ENCODE data around the gene FRS3.
"Not testable (repeated sequence)": the region's sequence is repeated elsewhere in the genome, so short reads cannot be mapped to it uniquely, and the experiment has no call there.

Gene FRS3

GRCh38 chr6:41813956-41814355, 34.3 kb upstream of the FRS3 start:
- ChIA-PET CTCF (interaction anchor here (1.3 to 1.9 kb wide), 3 partner anchors 12 to 231 kb away, joined by 3 to 16 read pairs (median 3); no protein-coding TSS in a partner anchor), POLR2A (no interaction called here)
- H3K4me3 ChIP-seq (ENCODE audit: low read depth, low read length) = no peak overlapping the region
- H3K4me1 ChIP-seq (ENCODE audit: control insufficient read depth, insufficient read depth, low read length) = no peaks in the 10 kb centered on the region
- TF ChIP-seq ZNF623 (tag by site-specific recombination; IDR thresholded peaks at IDR 0.05) (no peak), ZBTB11 (tag by site-specific recombination; conservative IDR thresholded peaks at IDR 0.05; ENCODE audit: low read depth) (no peak)
- H3K36me3 ChIP-seq (ENCODE audit: control insufficient read depth in 2 of 2, insufficient read depth in 1 of 2, low read length in 2 of 2) = no peaks in the 10 kb centered on the region
- H3K9me3 ChIP-seq (ENCODE audit: control insufficient read depth, insufficient read depth, low read depth, low read length) = no peaks in the 10 kb centered on the region
- no peak overlapping the region for H3K27ac ChIP-seq (ENCODE audit: extremely low read depth, low read depth, low read length)

GRCh38 chr6:41813469-41813868, 33.8 kb upstream of the FRS3 start:
- Histone ChIP-seq H3K36me3 (ENCODE audit: control insufficient read depth in 2 of 2, insufficient read depth in 1 of 2, low read length in 2 of 2) (no peaks in the 10 kb centered on the region), H3K27ac (ENCODE audit: extremely low read depth, low read depth, low read length) (no peak overlapping the region), H3K4me1 (ENCODE audit: control insufficient read depth, insufficient read depth, low read length) (no peaks in the 10 kb centered on the region), H3K9me3 (ENCODE audit: control insufficient read depth, insufficient read depth, low read depth, low read length) (no peaks in the 10 kb centered on the region), H3K4me3 (ENCODE audit: low read depth, low read length) (no peak overlapping the region)
- CTCF ChIA-PET = interaction anchor here (0.5 to 1.4 kb wide), 4 partner anchors 12 to 231 kb away, joined by 3 read pairs; no protein-coding TSS in a partner anchor
- no peak for TF ChIP-seq ZNF423 (tag by site-specific recombination; IDR thresholded peaks at IDR 0.05)
- TF ChIP-seq ZNF394 (tag by site-specific recombination; IDR thresholded peaks at IDR 0.05; ENCODE audit: borderline replicate concordance) = no peak
- TF ChIP-seq ZNF148 (tag by site-specific recombination; IDR thresholded peaks at IDR 0.05; ENCODE audit: borderline replicate concordance) = no peak
- TF ChIP-seq HOXD13 (CRISPR knock-in tag; IDR thresholded peaks at IDR 0.05; ENCODE audit: borderline replicate concordance) = no peak
- no peak for TF ChIP-seq KLF17 (tag by site-specific recombination; IDR thresholded peaks at IDR 0.05)
- no peak for TF ChIP-seq ELK4 (IDR thresholded peaks at IDR 0.05; ENCODE audit: borderline replicate concordance, low read depth, low read length)
- no peak for TF ChIP-seq GLI2 (tag by site-specific recombination; IDR thresholded peaks at IDR 0.05; ENCODE audit: borderline replicate concordance, low read depth)
- no peak for TF ChIP-seq ZNF48 (tag by site-specific recombination; IDR thresholded peaks at IDR 0.05)
- TF ChIP-seq ZNF433 (tag by site-specific recombination; IDR thresholded peaks at IDR 0.05; ENCODE audit: low read depth) = no peak
- no peak for TF ChIP-seq ZBTB17 (tag by site-specific recombination; IDR thresholded peaks at IDR 0.05)
- no peak for TF ChIP-seq ZNF184 (tag by site-specific recombination; IDR thresholded peaks at IDR 0.05)
- no peak for TF ChIP-seq ZFHX2 (tag by site-specific recombination; conservative IDR thresholded peaks at IDR 0.05)
- TF ChIP-seq ZNF140 (tag by site-specific recombination; IDR thresholded peaks at IDR 0.05) = no peak
- TF ChIP-seq ZNF514 (tag by site-specific recombination; IDR thresholded peaks at IDR 0.05) = no peak
- TF ChIP-seq SETDB1 (IDR thresholded peaks at IDR 0.05; ENCODE audit: insufficient read length, low read length) = no peak
- no peak for TF ChIP-seq ZBTB48 (tag by site-specific recombination; IDR thresholded peaks at IDR 0.05)
- TF ChIP-seq ZBTB44 (tag by site-specific recombination; IDR thresholded peaks at IDR 0.05) = no peak
- no peak for TF ChIP-seq ZNF133 (tag by site-specific recombination; IDR thresholded peaks at IDR 0.05)
- TF ChIP-seq EGR2 (tag by site-specific recombination; IDR thresholded peaks at IDR 0.05; ENCODE audit: low read depth) = no peak
- POLR2A ChIA-PET = interaction anchor here (0.7 kb wide), 1 partner anchor 26 kb away, joined by 4 read pairs; the partner anchor contains the start of gene TOMM6

- H3K4me3 ChIP-seq (ENCODE audit: low read depth, low read length); H3K9me3 ChIP-seq (ENCODE audit: control insufficient read depth, insufficient read depth, low read depth, low read length); POLR2A ChIA-PET; CTCF ChIA-PET; H3K27ac ChIP-seq (ENCODE audit: extremely low read depth, low read depth, low read length); H3K36me3 ChIP-seq (ENCODE audit: control insufficient read depth in 2 of 2, insufficient read depth in 1 of 2, low read length in 2 of 2); H3K4me1 ChIP-seq (ENCODE audit: control insufficient read depth, insufficient read depth, low read length): not testable (repeated sequence)
These were observed 32.2 kb upstream of the FRS3 start for GRCh38 chr6:41811946-41812345.
